Calu3 (cell line): Measurements from ENCODE around the gene BTRC. TPM values are rescaled to one million over a fixed set of nuclear protein-coding genes. Genes with fewer than 3 reads are reported as not detected.

Experiments used
- BruUV-seq: library from RNA; stranded (reverse); fragments of 400-500 nt; replicated peaks from 2 replicates; lab custom pipeline; 2021; lab: Mats Ljungman, UMichigan
- CTCF ChIA-PET: fragments of 300-600 bp; sonication (Branson Sonifier 250); formaldehyde crosslinking; loops from one replicate; lab custom pipeline; 2022; ENCODE audit warnings: antibody characterized with exemption; lab: Charles Lee
- DNase-seq: peaks from one replicate; pipeline ENCODE4 v3.0.0; 2022
- H3K27ac Mint-ChIP-seq: one replicate; pipeline ENCODE4 v1.8.0; 2022; ENCODE audit warnings: mixed read lengths; ENCODE audit not compliant: unreplicated experiment
- H3K27me3 Mint-ChIP-seq: one replicate; pipeline ENCODE4 v1.8.0; 2022; ENCODE audit warnings: mixed read lengths; ENCODE audit not compliant: unreplicated experiment
- H3K36me3 Mint-ChIP-seq: one replicate; pipeline ENCODE4 v1.8.0; 2022; ENCODE audit warnings: mild to moderate bottlenecking, moderate library complexity, mixed read lengths; ENCODE audit not compliant: insufficient read depth, unreplicated experiment
- H3K4me1 Mint-ChIP-seq: one replicate; pipeline ENCODE4 v1.8.0; 2022; ENCODE audit warnings: mild to moderate bottlenecking, low read depth, mixed read lengths; ENCODE audit not compliant: unreplicated experiment
- H3K4me3 Mint-ChIP-seq: one replicate; pipeline ENCODE4 v1.8.0; 2022; ENCODE audit warnings: mild to moderate bottlenecking, low read depth, moderate library complexity, mixed read lengths; ENCODE audit not compliant: unreplicated experiment
- H3K9me3 Mint-ChIP-seq: one replicate; pipeline ENCODE4 v1.8.0; 2022; ENCODE audit warnings: low read depth, mixed read lengths; ENCODE audit not compliant: unreplicated experiment
- intact Hi-C: fragments of 100-400 bp; cut with micrococcal nuclease; formaldehyde crosslinking; loops from one replicate; pipeline ENCODE4 v1.10.0; 2022; ENCODE audit not compliant: unreplicated experiment
- total RNA-seq: library from RNA; stranded (reverse); gene quantifications from 2 replicates; pipeline ENCODE4 v1.2.3, GENCODE V29; 2022
- TF ChIP-seq, protein P1 (sequence below): fragments of 200-600 bp; IDR thresholded peaks from one replicate; pipeline ENCODE4 v1.8.0; 2022; ENCODE audit warnings: antibody characterized with exemption; ENCODE audit not compliant: unreplicated experiment

The BTRC gene
- total RNA-seq, 1 experiment from 2014 or later: 7.9 TPM

- Mint-ChIP-seq H3K4me1 (no peaks in the 10 kb centered on the region), H3K4me3 (no peak overlapping the region), H3K27ac (no peak overlapping the region), H3K9me3 (no peaks in the 10 kb centered on the region), H3K36me3 (no peaks in the 10 kb centered on the region), H3K27me3 (no peaks in the 10 kb centered on the region)
- intact Hi-C loops: no loop called here
- no peak for DNase-seq
- BruUV-seq: no TSS peak
- CTCF ChIA-PET: no interaction called here
- TF ChIP-seq, protein P1, sequence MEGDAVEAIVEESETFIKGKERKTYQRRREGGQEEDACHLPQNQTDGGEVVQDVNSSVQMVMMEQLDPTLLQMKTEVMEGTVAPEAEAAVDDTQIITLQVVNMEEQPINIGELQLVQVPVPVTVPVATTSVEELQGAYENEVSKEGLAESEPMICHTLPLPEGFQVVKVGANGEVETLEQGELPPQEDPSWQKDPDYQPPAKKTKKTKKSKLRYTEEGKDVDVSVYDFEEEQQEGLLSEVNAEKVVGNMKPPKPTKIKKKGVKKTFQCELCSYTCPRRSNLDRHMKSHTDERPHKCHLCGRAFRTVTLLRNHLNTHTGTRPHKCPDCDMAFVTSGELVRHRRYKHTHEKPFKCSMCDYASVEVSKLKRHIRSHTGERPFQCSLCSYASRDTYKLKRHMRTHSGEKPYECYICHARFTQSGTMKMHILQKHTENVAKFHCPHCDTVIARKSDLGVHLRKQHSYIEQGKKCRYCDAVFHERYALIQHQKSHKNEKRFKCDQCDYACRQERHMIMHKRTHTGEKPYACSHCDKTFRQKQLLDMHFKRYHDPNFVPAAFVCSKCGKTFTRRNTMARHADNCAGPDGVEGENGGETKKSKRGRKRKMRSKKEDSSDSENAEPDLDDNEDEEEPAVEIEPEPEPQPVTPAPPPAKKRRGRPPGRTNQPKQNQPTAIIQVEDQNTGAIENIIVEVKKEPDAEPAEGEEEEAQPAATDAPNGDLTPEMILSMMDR: no peak
These were observed 96.5 kb downstream of the BTRC start for GRCh38 chr10:101450277-101451080.

- H3K9me3 Mint-ChIP-seq: no peaks in the 10 kb centered on the region
- no peaks in the 10 kb centered on the region for H3K36me3 Mint-ChIP-seq
- TF ChIP-seq, protein P1: no peak
- no peaks in the 10 kb centered on the region for H3K4me1 Mint-ChIP-seq
- no peak for DNase-seq
- CTCF ChIA-PET: no interaction called here
- no peaks in the 10 kb centered on the region for H3K27me3 Mint-ChIP-seq
- BruUV-seq: no TSS peak
- H3K27ac Mint-ChIP-seq: no peak overlapping the region
- intact Hi-C loops: no loop called here
- H3K4me3 Mint-ChIP-seq: no peak overlapping the region
These were observed 97.3 kb downstream of the BTRC start for GRCh38 chr10:101451261-101451660.

DNA sequence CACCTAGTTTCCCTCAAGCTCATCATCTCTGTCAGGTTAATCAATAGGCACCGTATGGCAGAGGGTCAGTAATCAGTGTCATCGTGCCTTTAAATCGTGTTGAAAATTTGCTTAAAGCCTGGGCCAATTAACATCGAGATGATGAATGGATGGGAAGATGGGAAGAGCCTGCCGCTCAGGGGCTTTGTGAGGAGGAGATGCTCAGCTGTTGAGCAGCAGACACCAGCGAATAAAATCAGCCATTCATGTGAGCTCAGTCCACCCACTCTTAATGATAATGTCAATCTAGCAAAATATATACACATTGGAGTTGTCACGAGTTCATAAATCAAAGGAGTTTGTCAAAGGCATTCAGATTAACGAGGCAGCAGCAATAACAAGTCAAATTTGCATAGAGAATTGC lies 97.7 kb downstream of the BTRC start:
- no TSS peak for BruUV-seq
- CTCF ChIA-PET: no interaction called here
- no peak for DNase-seq
- no peaks in the 10 kb centered on the region for H3K27me3 Mint-ChIP-seq
- H3K27ac Mint-ChIP-seq: no peak overlapping the region
- H3K4me3 Mint-ChIP-seq: no peak overlapping the region
- intact Hi-C loops: no loop called here
- no peaks in the 10 kb centered on the region for H3K9me3 Mint-ChIP-seq
- no peaks in the 10 kb centered on the region for H3K4me1 Mint-ChIP-seq
- TF ChIP-seq, protein P1: no peak
- no peaks in the 10 kb centered on the region for H3K36me3 Mint-ChIP-seq

DNA sequence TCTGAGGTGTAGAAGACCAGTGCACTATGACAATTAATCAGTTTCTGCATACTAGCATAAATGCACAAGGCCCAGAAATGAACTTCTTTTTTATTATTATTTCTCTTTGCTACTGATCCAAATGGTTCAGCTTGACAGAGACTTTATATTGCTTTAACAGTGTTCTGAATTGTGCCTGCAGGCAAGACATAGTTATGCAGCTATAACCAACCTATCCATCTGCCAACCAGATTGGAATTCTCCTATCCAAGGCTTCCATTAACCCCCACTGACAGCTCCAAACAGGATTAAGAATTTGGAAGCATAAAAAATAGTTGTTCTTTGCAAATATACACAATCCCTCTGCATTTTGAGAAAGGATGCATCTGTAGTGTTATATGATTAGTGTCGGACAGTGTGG lies 98.2 kb downstream of the BTRC start:
- TF ChIP-seq, protein P1: no peak
- H3K9me3 Mint-ChIP-seq: no peaks in the 10 kb centered on the region
- H3K27me3 Mint-ChIP-seq: no peaks in the 10 kb centered on the region
- no peak for DNase-seq
- no peaks in the 10 kb centered on the region for H3K36me3 Mint-ChIP-seq
- no peak overlapping the region for H3K27ac Mint-ChIP-seq
- CTCF ChIA-PET: no interaction called here
- intact Hi-C loops: no loop called here
- BruUV-seq: no TSS peak
- H3K4me3 Mint-ChIP-seq: no peak overlapping the region
- H3K4me1 Mint-ChIP-seq: no peaks in the 10 kb centered on the region
